Activated CD4-positive, CD25-positive, alpha-beta regulatory T cell (primary cell): ENCODE data around the gene PRR12.
A peak's percentile ranks its signal among the peaks of the same experiment; 100 is the strongest.

Experiments used
- DNase-seq, 4 experiments: peaks; one replicate each; lab custom pipeline; 2025; lab: John Stamatoyannopoulos, UW

The PRR12 gene, protein sequence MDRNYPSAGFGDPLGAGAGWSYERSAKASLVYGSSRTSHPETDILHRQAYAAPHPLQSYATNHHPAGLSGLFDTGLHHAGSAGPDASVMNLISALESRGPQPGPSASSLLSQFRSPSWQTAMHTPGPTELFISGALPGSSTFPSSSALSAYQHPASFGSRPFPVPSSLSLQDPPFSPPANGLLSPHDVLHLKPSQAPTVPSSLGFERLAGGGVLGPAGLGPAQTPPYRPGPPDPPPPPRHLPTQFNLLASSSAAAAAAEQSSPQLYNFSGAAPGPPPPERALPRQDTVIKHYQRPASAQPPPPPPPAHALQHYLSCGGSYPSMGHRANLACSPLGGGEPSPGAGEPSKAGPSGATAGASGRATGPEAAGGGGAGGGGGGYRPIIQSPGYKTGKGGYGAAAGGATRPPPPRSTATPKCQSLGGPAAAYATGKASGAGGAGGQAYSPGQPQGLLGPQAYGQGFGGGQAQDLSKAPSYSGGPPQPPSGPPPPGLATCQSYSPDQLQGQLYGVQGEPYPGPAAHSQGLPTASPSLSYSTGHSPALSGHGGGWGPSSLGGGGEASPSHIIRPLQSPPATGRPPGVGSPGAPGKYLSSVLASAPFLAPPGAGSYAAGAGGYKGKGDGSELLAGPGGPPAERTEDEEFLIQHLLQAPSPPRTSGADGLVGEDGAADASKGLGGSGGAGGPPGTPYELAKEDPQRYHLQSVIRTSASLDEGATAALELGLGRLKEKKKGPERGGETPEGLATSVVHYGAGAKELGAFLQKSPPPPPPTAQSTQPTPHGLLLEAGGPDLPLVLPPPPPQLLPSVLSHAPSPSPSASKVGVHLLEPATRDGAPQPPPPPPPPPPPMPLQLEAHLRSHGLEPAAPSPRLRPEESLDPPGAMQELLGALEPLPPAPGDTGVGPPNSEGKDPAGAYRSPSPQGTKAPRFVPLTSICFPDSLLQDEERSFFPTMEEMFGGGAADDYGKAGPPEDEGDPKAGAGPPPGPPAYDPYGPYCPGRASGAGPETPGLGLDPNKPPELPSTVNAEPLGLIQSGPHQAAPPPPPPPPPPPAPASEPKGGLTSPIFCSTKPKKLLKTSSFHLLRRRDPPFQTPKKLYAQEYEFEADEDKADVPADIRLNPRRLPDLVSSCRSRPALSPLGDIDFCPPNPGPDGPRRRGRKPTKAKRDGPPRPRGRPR (N-terminal part only)

GRCh38 chr19:49590971-49591730 is at the start of gene PRR12:
Gene PRR12, plus strand, starts transcription at chr19:49591182. Its CDS starts 473 bp downstream, at chr19:49591655.
- peak; percentile 42 to 64 (median 60) for DNase-seq

- no peak for DNase-seq
Observed at GRCh38 chr19:49541914-49542313, 49.1 kb upstream of the PRR12 start.

DNA sequence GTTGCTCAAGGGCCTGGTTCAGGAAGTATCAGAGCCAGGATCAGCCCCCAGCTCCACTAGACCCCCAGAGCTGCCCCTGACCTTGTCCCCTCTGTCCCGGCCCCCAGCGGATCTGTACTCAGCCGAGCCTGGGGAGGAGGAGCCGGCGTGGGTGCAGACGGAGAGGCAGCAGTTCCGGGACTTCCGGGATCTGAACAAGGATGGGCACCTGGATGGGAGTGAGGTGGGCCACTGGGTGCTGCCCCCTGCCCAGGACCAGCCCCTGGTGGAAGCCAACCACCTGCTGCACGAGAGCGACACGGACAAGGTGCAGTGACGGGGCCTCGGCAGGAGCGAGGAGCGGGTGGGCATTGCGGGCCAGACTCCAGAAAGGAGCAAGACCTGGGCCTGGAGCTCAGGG is 48.5 kb upstream of the PRR12 start:
- DNase-seq, result no peak

DNA sequence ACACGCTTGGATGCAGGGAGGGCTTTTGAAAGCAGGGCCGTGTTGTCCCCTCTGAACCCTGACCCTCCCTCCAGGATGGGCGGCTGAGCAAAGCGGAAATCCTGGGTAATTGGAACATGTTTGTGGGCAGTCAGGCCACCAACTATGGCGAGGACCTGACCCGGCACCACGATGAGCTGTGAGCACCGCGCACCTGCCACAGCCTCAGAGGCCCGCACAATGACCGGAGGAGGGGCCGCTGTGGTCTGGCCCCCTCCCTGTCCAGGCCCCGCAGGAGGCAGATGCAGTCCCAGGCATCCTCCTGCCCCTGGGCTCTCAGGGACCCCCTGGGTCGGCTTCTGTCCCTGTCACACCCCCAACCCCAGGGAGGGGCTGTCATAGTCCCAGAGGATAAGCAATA is 48.0 kb upstream of the PRR12 start:
- no peak for DNase-seq

DNA sequence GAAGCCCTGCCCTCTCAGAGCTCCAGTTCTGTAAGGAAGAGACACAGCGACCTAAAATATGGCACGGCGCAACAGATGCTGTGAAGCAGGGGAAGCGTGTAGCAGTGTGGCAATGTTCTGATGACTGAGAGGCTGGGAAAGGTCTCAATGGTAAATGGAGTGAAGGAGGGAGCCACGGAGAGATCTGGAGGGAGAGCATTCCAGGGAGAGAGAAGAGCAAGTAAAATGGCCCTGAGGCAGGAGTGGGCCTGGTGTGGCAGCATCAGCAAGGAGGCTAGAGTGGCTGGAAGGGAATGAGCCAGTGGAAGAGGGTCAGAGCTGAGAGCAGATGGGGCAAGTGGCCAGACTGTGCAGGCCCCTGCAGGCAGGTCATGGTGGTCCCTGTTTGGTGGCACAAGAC is 46.8 kb upstream of the PRR12 start:
- no peak for DNase-seq

DNA sequence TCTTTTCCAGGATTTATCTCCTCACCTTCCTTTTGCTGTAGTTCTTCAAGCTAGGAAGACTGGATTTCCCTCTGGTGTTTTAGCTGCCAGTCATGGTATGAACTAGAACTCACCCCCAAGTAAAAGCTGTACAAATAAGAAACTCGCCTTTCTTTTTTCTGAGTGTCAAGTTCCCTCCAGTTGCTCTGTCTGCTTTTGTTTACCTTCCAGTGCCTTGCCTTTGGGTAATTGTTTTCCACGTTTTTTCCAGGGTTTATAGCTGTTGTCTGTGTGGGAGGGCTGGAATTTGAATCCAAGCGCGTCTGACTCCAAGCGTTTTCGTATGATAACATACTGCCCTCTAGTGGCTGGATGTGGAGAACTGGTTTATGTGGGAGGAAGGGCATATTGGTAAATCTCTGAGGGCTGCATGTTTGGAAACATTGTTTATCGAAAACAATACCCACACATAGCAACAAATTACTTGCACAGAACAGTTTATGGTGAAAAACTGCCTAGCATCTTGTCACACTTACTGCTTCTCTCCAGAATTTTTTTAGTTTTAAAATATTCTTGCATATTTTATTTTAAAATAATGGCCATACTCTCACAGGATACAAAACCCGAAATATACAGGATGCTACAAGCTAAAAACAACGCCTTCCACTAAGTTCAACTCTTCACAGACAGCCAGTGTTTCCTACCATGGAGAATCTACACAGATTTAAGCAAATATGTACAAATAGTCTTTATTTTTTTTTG is 44.0 kb upstream of the PRR12 start:
- peak; percentile 23 to 34 (median 30) for DNase-seq

GRCh38 chr19:49549045-49549444 is 41.9 kb upstream of the PRR12 start:
- no peak for DNase-seq

DNA sequence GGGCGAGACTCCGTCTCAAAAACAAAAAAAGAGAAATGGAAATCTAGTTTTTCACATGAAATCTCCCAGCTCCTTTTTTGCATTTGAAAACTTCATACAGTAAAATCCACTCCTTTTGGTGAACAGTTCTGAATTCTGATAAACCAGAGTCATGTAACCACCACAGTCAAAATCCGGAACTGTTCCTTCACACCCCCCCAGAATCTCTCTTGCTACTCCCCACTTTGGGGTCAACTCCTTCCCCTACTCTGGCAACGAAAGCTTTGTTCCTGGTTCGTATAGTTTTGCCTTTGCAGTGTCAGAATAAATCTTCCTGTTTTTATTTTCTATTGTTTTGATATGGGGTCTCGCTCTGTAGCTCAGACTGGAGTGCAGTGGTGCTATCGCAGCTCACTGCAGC is 39.5 kb upstream of the PRR12 start:
- no peak for DNase-seq

GRCh38 chr19:49552749-49553148 is 38.2 kb upstream of the PRR12 start:
- no peak for DNase-seq

DNA sequence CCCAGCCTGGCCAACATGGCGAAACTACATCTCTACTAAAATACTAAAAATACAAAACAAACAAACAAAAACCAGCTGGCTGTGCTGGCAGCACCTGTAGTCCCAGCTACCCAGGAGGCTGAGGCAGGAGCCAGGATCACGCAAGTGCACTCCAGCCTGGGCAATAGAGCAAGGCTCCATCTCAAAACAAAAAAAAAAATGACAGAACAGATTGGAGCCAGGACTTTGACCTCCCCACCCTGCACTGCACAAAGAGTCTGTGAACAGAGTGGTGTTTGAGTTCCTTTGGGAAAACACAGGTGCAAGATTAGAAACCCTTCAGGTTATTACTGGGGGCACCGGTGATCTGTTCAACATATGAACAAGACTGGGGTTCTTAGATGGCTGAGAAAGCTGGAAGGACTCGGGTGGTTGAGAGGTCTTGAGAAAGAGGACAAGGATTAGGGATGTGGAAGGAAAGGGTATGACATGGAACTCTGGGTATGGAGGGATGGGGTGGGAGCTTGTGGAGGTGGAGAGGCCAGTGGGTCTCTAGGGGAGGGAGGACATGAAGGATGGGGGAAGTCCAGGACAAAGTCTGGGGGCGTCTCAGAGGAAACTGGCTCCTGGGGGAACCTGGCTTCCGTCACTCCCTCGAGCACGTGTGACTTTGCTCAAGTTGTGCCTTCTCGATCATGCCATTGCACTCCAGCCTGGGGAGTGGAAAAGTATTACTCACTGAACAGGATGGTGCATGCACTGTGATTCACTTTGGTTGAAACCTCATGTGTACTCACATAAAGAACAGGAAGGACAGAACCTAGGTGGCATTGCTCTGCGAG is 37.3 kb upstream of the PRR12 start:
- no peak for DNase-seq

DNA sequence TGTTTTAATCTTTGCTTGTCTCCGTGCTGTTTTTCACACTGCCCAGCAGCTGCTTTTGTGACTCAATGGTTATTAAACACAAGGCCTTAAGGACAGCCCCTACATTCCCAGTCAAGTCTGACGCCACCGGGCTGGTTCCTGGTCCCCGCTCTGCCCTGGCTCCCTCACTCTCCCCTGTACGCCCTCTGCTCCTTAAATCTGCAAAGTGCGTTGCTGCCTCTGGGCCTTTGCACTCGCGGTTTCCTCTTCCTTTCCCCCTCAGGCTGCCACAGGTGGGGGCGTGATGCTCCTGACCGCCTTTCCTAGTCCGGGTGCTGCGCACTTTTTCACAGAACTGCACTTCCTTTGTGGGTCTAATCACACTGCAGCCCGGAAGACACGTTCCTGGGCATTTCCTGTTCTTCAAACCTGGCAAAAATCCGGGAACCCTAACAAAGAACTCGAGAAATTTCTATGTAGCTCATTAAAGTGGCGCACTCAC is 36.2 kb upstream of the PRR12 start:
- no peak for DNase-seq

- DNase-seq, result peak in 1 of 4 experiments; percentile 36
Observed at GRCh38 chr19:49555600-49556411, 35.2 kb upstream of the PRR12 start.

GRCh38 chr19:49556412-49557398 is 34.3 kb upstream of the PRR12 start:
- DNase-seq, result no peak

- no peak for DNase-seq
Observed at GRCh38 chr19:49557641-49558325, 33.2 kb upstream of the PRR12 start.

GRCh38 chr19:49558591-49558990 is 32.4 kb upstream of the PRR12 start:
- DNase-seq, result no peak

GRCh38 chr19:49559443-49559842 is 31.5 kb upstream of the PRR12 start:
- no peak for DNase-seq

GRCh38 chr19:49559928-49560327 is 31.1 kb upstream of the PRR12 start:
- no peak for DNase-seq
